GM23338 (cell line): ENCODE measurements around the gene ARHGAP4. TPM values are rescaled to one million over a fixed set of nuclear protein-coding genes. Genes with fewer than 3 reads are reported as not detected.

ENCODE experiments used
- ATAC-seq: fragments of 200-7000 bp; cut with Tn5 transposase; 3 replicates; pipeline ENCODE4 v1.9.1; 2020
- DNase-seq: peaks from one replicate; pipeline ENCODE4 v3.0.0-alpha.2; 2015; ENCODE audit warnings: low spot score
- H2AFZ ChIP-seq: fragments of 200-600 bp; sonication (generic); 2 replicates; pipeline ENCODE4 v1.8.0; 2016; ENCODE audit warnings: antibody characterized with exemption, mild to moderate bottlenecking, moderate library complexity
- H3F3A ChIP-seq: fragments of 200-600 bp; sonication (generic); replicated peaks from 2 replicates; pipeline ENCODE4 v1.8.0; 2017; ENCODE audit warnings: antibody characterized with exemption, mixed run types, low read depth
- H3K27ac ChIP-seq: fragments of 200-600 bp; sonication (generic); 2 replicates; pipeline ENCODE4 v1.6.1; 2016; ENCODE audit warnings: low read depth
- H3K27me3 ChIP-seq: fragments of 200-600 bp; sonication (generic); 2 replicates; pipeline ENCODE4 v1.8.0; 2016; ENCODE audit warnings: mild to moderate bottlenecking, mixed run types, moderate library complexity; ENCODE audit not compliant: insufficient read depth
- H3K36me3 ChIP-seq: fragments of 200-600 bp; sonication (generic); 2 replicates; pipeline ENCODE4 v1.8.0; 2016; ENCODE audit warnings: mild to moderate bottlenecking; ENCODE audit not compliant: insufficient read depth
- H3K4me1 ChIP-seq: fragments of 200-600 bp; sonication (generic); 2 replicates; pipeline ENCODE4 v1.8.0; 2016; ENCODE audit warnings: mild to moderate bottlenecking, moderate library complexity; ENCODE audit not compliant: insufficient read depth
- H3K4me2 ChIP-seq: fragments of 200-600 bp; sonication (generic); 2 replicates; pipeline ENCODE4 v1.7.1; 2017; ENCODE audit warnings: mixed run types
- H3K4me3 ChIP-seq: fragments of 200-600 bp; sonication (generic); 2 replicates; pipeline ENCODE4 v1.6.1; 2016; ENCODE audit warnings: mixed run types
- H3K79me2 ChIP-seq: fragments of 200-600 bp; sonication (generic); replicated peaks from 2 replicates; pipeline ENCODE4 v1.8.0; 2017; ENCODE audit warnings: mild to moderate bottlenecking; ENCODE audit not compliant: insufficient read depth
- H3K9me2 ChIP-seq: fragments of 200-600 bp; sonication (generic); 2 replicates; pipeline ENCODE4 v1.8.0; 2017; ENCODE audit not compliant: insufficient read depth
- H4K20me1 ChIP-seq: fragments of 200-600 bp; sonication (generic); replicated peaks from 2 replicates; pipeline ENCODE4 v1.8.0; 2017; ENCODE audit warnings: mild to moderate bottlenecking; ENCODE audit not compliant: insufficient read depth
- H3K27ac Mint-ChIP-seq: 2 replicates; pipeline ENCODE4 v1.8.0; 2020; ENCODE audit warnings: inconsistent platforms, mild to moderate bottlenecking, moderate library complexity, mixed read lengths
- H3K27me3 Mint-ChIP-seq: 3 replicates; pipeline ENCODE4 v1.8.0; 2022; ENCODE audit warnings: low read depth, mild to moderate bottlenecking, moderate library complexity, mixed read lengths, inconsistent platforms; ENCODE audit not compliant: insufficient read depth, poor library complexity
- H3K36me3 Mint-ChIP-seq: 3 replicates; pipeline ENCODE4 v1.8.0; 2021; ENCODE audit warnings: low read depth, mild to moderate bottlenecking, inconsistent platforms, moderate library complexity, mixed read lengths
- H3K4me1 Mint-ChIP-seq: 3 replicates; pipeline ENCODE4 v1.8.0; 2020; ENCODE audit warnings: mild to moderate bottlenecking, inconsistent platforms, mixed read lengths
- H3K4me3 Mint-ChIP-seq: 3 replicates; pipeline ENCODE4 v1.8.0; 2021; ENCODE audit warnings: moderate library complexity, mild to moderate bottlenecking, inconsistent platforms, mixed read lengths
- H3K9me3 Mint-ChIP-seq: 3 replicates; pipeline ENCODE4 v1.8.0; 2020; ENCODE audit warnings: moderate library complexity, mild to moderate bottlenecking, inconsistent platforms, mixed read lengths
- CREB1 ChIP-seq: fragments of 250-450 bp; sonication (Bioruptor Pico); IDR thresholded peaks from 2 replicates; pipeline ENCODE4 v1.5.0; 2020; ENCODE audit warnings: low read depth, mild to moderate bottlenecking, moderate library complexity
- EZH2 ChIP-seq: fragments of 200-600 bp; sonication (generic); IDR thresholded peaks from one replicate; pipeline ENCODE4 v1.8.0; 2017; ENCODE audit warnings: antibody characterized with exemption, mild to moderate bottlenecking, low read depth; ENCODE audit not compliant: unreplicated experiment
- EZH2phosphoT487 ChIP-seq: fragments of 200-600 bp; sonication (generic); IDR thresholded peaks from one replicate; pipeline ENCODE4 v1.8.1; 2018; ENCODE audit warnings: antibody characterized with exemption; ENCODE audit not compliant: unreplicated experiment
- JUNB ChIP-seq: IDR thresholded peaks from one replicate; pipeline ENCODE4 v1.6.1; 2016; ENCODE audit warnings: antibody characterized with exemption; ENCODE audit not compliant: unreplicated experiment
- NANOG ChIP-seq: IDR thresholded peaks from 2 replicates; pipeline ENCODE4 v1.6.1; 2016; ENCODE audit warnings: antibody characterized with exemption, borderline replicate concordance
- POLR2AphosphoS5 ChIP-seq: IDR thresholded peaks from 2 replicates; pipeline ENCODE4 v1.6.1; 2016; ENCODE audit warnings: antibody characterized with exemption, low read depth
- STAT1 ChIP-seq: IDR thresholded peaks from one replicate; pipeline ENCODE4 v1.6.1; 2016; ENCODE audit warnings: antibody characterized with exemption; ENCODE audit not compliant: unreplicated experiment
- ZNF114 ChIP-seq: fragments of 250-450 bp; sonication (Bioruptor Pico); IDR thresholded peaks from 2 replicates; pipeline ENCODE4 v1.5.0; 2020; ENCODE audit warnings: mild to moderate bottlenecking, moderate library complexity
- ZNF331 ChIP-seq: fragments of 250-450 bp; sonication (Bioruptor Pico); IDR thresholded peaks from 2 replicates; pipeline ENCODE4 v1.5.0; 2020; ENCODE audit warnings: low read depth, mild to moderate bottlenecking, moderate library complexity
- polyA plus RNA-seq: library from polyadenylated mRNA; unstranded; fragments of >200 nt; fragmentation: Nextera tagmentation; extraction: Ambion mirVana; gene quantifications from 2 replicates; pipeline ENCODE4 v1.2.1, GENCODE V29; 2016
- total RNA-seq: library from RNA; depleted of rRNA; stranded (reverse); fragments of >200 nt; shearing (Covaris generic); gene quantifications from 2 replicates; pipeline ENCODE4 v1.2.3, GENCODE V29; 2014
- TF ChIP-seq, protein P1 (sequence below): IDR thresholded peaks from one replicate; pipeline ENCODE4 v1.6.1; 2018; ENCODE audit warnings: antibody characterized with exemption; ENCODE audit not compliant: unreplicated experiment
- TF ChIP-seq, protein P2 (sequence below): fragments of 250-450 bp; sonication (Bioruptor Pico); IDR thresholded peaks from 2 replicates; pipeline ENCODE4 v1.5.0; 2020; ENCODE audit warnings: mild to moderate bottlenecking, moderate library complexity
- TF ChIP-seq, protein P3 (sequence below), 2 experiments: fragments of 200-600 bp in 1 of 2; sonication (generic) in 1 of 2; conservative IDR thresholded peaks; 2 replicates each; pipeline versions ENCODE4 v1.5.1 to v1.6.1; 2016 to 2017; ENCODE audit warnings: antibody characterized with exemption in 2 of 2, low read depth in 2 of 2, mild to moderate bottlenecking in 2 of 2, moderate library complexity in 1 of 2
- TF ChIP-seq, protein P4 (sequence below): IDR thresholded peaks from 2 replicates; pipeline ENCODE4 v1.6.1; 2016; ENCODE audit warnings: antibody characterized with exemption

ARHGAP4 gene
- total and polyA plus RNA-seq, 2 experiments from 2014 or later: 21.5 to 59.5 TPM

DNA sequence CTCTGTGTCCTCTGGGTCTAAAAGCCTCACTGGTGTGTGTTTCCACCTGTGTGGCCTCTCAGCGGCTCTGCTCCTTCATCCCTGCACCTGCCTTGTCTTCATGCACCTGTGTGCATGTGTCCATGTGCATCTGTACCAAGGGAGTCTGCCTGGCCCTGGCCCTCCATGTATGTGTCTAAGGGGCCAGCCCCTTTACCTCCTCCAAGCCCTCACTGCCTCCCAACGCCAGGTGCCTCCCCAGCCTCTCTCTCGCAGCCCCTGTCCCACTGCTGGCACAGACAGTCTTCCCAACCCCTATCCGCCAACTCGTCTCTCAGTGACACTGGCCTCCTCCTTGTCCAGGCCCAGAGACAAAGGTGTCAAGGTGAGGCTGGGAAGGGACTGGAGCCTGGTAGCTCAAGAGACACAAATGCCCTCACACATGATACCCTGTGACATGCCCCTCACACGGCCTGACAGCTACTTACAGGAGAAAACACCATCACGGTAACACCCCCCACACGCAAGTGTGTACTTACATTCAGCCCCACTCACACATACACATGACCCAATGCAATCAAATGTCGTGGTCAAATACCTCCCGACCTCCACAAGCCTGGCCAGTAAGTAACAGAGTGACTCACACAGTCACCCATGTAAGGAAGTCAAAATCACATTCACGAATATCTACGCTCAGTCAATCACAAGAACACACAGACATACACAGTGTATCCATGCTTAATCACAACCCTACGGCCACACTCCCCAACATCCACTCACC, 51.5 kb downstream of the ARHGAP4 start:
- H3K36me3 Mint-ChIP-seq: peaks cover 8% of the 10 kb centered on the region

More for the DNA sequence above, 51.5 kb downstream of the ARHGAP4 start:
- Mint-ChIP-seq H3K27me3 (peaks cover 15% of the 10 kb centered on the region), H3K4me3 (peak overlapping the region; percentile 36; the same call in 1 of the 3 replicates), H3K4me1 (peaks cover 61% of the 10 kb centered on the region), H3K9me3 (no peaks in the 10 kb centered on the region; the same call in 2 of the 3 replicates), H3K27ac (no peak overlapping the region)
- Histone ChIP-seq H3K27me3 (no peaks in the 10 kb centered on the region), H3K27ac (no peak overlapping the region), H2AFZ (no peak overlapping the region), H3K36me3 (no peaks in the 10 kb centered on the region), H4K20me1 (no peaks in the 10 kb centered on the region), H3K4me1 (peaks cover 16% of the 10 kb centered on the region; the same call in 1 of the 2 replicates), H3K4me2 (0 out of 2 replicates have a peak overlapping the region, but pooled peaks have one; percentile 43), H3K9me2 (no peaks in the 10 kb centered on the region), H3K79me2 (no peaks in the 10 kb centered on the region), H3F3A (no peaks in the 10 kb centered on the region), H3K4me3 (no peak overlapping the region)
- TF ChIP-seq NANOG (no peak), CREB1 (CRISPR knock-in tag) (no peak), STAT1 (no peak), EZH2phosphoT487 (no peak), JUNB (no peak), ZNF331 (no peak), EZH2 (no peak), POLR2AphosphoS5 (no peak), ZNF114 (CRISPR knock-in tag) (no peak)
- TF ChIP-seq, protein P1, sequence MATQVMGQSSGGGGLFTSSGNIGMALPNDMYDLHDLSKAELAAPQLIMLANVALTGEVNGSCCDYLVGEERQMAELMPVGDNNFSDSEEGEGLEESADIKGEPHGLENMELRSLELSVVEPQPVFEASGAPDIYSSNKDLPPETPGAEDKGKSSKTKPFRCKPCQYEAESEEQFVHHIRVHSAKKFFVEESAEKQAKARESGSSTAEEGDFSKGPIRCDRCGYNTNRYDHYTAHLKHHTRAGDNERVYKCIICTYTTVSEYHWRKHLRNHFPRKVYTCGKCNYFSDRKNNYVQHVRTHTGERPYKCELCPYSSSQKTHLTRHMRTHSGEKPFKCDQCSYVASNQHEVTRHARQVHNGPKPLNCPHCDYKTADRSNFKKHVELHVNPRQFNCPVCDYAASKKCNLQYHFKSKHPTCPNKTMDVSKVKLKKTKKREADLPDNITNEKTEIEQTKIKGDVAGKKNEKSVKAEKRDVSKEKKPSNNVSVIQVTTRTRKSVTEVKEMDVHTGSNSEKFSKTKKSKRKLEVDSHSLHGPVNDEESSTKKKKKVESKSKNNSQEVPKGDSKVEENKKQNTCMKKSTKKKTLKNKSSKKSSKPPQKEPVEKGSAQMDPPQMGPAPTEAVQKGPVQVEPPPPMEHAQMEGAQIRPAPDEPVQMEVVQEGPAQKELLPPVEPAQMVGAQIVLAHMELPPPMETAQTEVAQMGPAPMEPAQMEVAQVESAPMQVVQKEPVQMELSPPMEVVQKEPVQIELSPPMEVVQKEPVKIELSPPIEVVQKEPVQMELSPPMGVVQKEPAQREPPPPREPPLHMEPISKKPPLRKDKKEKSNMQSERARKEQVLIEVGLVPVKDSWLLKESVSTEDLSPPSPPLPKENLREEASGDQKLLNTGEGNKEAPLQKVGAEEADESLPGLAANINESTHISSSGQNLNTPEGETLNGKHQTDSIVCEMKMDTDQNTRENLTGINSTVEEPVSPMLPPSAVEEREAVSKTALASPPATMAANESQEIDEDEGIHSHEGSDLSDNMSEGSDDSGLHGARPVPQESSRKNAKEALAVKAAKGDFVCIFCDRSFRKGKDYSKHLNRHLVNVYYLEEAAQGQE: no peak
- TF ChIP-seq, protein P2, sequence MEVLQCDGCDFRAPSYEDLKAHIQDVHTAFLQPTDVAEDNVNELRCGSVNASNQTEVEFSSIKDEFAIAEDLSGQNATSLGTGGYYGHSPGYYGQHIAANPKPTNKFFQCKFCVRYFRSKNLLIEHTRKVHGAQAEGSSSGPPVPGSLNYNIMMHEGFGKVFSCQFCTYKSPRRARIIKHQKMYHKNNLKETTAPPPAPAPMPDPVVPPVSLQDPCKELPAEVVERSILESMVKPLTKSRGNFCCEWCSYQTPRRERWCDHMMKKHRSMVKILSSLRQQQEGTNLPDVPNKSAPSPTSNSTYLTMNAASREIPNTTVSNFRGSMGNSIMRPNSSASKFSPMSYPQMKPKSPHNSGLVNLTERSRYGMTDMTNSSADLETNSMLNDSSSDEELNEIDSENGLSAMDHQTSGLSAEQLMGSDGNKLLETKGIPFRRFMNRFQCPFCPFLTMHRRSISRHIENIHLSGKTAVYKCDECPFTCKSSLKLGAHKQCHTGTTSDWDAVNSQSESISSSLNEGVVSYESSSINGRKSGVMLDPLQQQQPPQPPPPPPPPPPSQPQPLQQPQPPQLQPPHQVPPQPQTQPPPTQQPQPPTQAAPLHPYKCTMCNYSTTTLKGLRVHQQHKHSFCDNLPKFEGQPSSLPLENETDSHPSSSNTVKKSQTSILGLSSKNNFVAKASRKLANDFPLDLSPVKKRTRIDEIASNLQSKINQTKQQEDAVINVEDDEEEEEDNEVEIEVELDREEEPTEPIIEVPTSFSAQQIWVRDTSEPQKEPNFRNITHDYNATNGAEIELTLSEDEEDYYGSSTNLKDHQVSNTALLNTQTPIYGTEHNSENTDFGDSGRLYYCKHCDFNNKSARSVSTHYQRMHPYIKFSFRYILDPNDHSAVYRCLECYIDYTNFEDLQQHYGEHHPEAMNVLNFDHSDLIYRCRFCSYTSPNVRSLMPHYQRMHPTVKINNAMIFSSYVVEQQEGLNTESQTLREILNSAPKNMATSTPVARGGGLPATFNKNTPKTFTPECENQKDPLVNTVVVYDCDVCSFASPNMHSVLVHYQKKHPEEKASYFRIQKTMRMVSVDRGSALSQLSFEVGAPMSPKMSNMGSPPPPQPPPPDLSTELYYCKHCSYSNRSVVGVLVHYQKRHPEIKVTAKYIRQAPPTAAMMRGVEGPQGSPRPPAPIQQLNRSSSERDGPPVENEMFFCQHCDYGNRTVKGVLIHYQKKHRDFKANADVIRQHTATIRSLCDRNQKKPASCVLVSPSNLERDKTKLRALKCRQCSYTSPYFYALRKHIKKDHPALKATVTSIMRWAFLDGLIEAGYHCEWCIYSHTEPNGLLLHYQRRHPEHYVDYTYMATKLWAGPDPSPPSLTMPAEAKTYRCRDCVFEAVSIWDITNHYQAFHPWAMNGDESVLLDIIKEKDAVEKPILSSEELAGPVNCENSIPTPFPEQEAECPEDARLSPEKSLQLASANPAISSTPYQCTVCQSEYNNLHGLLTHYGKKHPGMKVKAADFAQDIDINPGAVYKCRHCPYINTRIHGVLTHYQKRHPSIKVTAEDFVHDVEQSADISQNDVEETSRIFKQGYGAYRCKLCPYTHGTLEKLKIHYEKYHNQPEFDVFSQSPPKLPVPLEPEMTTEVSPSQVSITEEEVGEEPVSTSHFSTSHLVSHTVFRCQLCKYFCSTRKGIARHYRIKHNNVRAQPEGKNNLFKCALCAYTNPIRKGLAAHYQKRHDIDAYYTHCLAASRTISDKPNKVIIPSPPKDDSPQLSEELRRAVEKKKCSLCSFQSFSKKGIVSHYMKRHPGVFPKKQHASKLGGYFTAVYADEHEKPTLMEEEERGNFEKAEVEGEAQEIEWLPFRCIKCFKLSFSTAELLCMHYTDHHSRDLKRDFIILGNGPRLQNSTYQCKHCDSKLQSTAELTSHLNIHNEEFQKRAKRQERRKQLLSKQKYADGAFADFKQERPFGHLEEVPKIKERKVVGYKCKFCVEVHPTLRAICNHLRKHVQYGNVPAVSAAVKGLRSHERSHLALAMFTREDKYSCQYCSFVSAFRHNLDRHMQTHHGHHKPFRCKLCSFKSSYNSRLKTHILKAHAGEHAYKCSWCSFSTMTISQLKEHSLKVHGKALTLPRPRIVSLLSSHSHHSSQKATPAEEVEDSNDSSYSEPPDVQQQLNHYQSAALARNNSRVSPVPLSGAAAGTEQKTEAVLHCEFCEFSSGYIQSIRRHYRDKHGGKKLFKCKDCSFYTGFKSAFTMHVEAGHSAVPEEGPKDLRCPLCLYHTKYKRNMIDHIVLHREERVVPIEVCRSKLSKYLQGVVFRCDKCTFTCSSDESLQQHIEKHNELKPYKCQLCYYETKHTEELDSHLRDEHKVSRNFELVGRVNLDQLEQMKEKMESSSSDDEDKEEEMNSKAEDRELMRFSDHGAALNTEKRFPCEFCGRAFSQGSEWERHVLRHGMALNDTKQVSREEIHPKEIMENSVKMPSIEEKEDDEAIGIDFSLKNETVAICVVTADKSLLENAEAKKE (CRISPR knock-in tag): no peak
- TF ChIP-seq, protein P3, sequence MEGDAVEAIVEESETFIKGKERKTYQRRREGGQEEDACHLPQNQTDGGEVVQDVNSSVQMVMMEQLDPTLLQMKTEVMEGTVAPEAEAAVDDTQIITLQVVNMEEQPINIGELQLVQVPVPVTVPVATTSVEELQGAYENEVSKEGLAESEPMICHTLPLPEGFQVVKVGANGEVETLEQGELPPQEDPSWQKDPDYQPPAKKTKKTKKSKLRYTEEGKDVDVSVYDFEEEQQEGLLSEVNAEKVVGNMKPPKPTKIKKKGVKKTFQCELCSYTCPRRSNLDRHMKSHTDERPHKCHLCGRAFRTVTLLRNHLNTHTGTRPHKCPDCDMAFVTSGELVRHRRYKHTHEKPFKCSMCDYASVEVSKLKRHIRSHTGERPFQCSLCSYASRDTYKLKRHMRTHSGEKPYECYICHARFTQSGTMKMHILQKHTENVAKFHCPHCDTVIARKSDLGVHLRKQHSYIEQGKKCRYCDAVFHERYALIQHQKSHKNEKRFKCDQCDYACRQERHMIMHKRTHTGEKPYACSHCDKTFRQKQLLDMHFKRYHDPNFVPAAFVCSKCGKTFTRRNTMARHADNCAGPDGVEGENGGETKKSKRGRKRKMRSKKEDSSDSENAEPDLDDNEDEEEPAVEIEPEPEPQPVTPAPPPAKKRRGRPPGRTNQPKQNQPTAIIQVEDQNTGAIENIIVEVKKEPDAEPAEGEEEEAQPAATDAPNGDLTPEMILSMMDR (conservative IDR thresholded peaks at IDR 0.05; ENCODE audit: low read depth in 2 of 2): no peak
- TF ChIP-seq, protein P4, sequence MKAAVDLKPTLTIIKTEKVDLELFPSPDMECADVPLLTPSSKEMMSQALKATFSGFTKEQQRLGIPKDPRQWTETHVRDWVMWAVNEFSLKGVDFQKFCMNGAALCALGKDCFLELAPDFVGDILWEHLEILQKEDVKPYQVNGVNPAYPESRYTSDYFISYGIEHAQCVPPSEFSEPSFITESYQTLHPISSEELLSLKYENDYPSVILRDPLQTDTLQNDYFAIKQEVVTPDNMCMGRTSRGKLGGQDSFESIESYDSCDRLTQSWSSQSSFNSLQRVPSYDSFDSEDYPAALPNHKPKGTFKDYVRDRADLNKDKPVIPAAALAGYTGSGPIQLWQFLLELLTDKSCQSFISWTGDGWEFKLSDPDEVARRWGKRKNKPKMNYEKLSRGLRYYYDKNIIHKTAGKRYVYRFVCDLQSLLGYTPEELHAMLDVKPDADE: no peak
- DNase-seq (no peak), ATAC-seq (no peak)
